ENCODE measurements around the gene TTI1.

The TTI1 gene

DNA sequence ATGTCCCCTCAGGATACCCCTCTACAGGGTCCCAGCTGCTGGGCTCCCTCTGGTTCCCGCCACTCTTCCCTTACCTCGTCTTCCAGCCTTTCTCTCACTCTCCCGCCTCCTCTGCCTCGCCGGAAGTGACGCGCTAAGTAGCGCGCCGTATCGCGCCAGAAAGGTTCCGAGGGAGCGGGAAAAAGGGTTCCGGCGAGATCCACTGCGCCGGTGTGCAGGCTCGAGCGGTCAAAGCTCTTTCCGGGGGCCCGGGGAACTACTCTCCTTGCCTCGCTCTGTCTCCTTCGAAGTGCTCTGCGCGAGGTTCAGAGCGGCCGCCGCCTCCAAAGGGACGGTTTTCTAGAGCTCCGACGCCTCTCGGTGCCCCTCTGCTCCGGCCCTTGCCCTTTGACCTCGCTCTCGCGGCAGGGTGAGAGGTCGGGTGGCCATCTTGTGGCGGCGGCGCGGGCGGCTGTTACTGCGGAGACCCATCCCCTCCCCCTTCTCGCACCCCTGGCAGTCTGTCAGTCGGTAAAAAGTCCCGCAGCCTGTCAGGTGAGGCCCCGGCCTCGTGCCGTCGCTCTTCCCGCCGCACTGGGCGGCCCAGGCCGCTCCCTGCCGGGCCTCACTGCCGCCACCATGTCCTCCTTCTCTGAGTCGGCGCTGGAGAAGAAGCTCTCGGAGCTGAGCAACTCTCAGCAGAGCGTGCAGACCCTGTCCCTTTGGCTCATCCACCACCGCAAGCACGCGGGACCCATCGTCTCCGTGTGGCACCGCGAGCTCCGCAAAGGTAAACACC lies at the start of gene TTI1, which contains the start of gene RPRD1B:
Gene TTI1, minus strand, starts transcription at position 127 of the 778 bp plus-strand sequence. CDS start 19,640 bp downstream, outside the sequence.
Gene RPRD1B, plus strand, starts transcription at position 417 of the 778 bp plus-strand sequence. Its CDS starts 202 bp downstream, at position 619.
- no peaks in the 10 kb centered on the region for H3K9me2 ChIP-seq (ENCODE audit: low read depth, low read length)
- peaks cover 54% of the 10 kb centered on the region for H3K36me3 ChIP-seq (ENCODE audit: insufficient read depth, low read length)
- H3K9ac ChIP-seq (ENCODE audit: low read length): peak within 1 kb of the TSS; percentile 91
- peaks cover 64% of the 10 kb centered on the region for H3K4me1 ChIP-seq (ENCODE audit: insufficient read depth, low read length, severe bottlenecking)
- H3K4me3 ChIP-seq (ENCODE audit: low read depth, low read length, poor library complexity, severe bottlenecking): peak within 1 kb of the TSS; percentile 94
- H3K9me3 ChIP-seq (ENCODE audit: low read length): peaks cover 6% of the 10 kb centered on the region
- peaks cover 89% of the 10 kb centered on the region for H3K79me2 ChIP-seq (ENCODE audit: insufficient read depth, low read length)
- H3F3A ChIP-seq (ENCODE audit: insufficient read depth, low read length): no peaks in the 10 kb centered on the region
- TF ChIP-seq, protein P1, sequence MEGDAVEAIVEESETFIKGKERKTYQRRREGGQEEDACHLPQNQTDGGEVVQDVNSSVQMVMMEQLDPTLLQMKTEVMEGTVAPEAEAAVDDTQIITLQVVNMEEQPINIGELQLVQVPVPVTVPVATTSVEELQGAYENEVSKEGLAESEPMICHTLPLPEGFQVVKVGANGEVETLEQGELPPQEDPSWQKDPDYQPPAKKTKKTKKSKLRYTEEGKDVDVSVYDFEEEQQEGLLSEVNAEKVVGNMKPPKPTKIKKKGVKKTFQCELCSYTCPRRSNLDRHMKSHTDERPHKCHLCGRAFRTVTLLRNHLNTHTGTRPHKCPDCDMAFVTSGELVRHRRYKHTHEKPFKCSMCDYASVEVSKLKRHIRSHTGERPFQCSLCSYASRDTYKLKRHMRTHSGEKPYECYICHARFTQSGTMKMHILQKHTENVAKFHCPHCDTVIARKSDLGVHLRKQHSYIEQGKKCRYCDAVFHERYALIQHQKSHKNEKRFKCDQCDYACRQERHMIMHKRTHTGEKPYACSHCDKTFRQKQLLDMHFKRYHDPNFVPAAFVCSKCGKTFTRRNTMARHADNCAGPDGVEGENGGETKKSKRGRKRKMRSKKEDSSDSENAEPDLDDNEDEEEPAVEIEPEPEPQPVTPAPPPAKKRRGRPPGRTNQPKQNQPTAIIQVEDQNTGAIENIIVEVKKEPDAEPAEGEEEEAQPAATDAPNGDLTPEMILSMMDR (IDR thresholded peaks at IDR 0.05; ENCODE audit: low read length): no peak
- no peak for TF ChIP-seq EZH2 (IDR thresholded peaks at IDR 0.05; ENCODE audit: borderline replicate concordance, low read length)
- H2AFZ ChIP-seq (ENCODE audit: low read length): peak within 1 kb of the TSS; percentile 28; the same call in 1 of the 2 replicates
- no peaks in the 10 kb centered on the region for H4K20me1 ChIP-seq (ENCODE audit: insufficient read depth, low read length)
- peak within 1 kb of the TSS; percentile 95 for H3K4me2 ChIP-seq (ENCODE audit: low read length)
- peak within 1 kb of the TSS; percentile 83 for H3K27ac ChIP-seq (ENCODE audit: low read depth, low read length, poor library complexity, severe bottlenecking)
- no peaks in the 10 kb centered on the region for H3K27me3 ChIP-seq (ENCODE audit: insufficient read depth, low read length)

- Histone ChIP-seq H3K4me2 (ENCODE audit: low read length) (no peak overlapping the region), H3K27me3 (ENCODE audit: insufficient read depth, low read length) (no peaks in the 10 kb centered on the region), H3K4me3 (ENCODE audit: low read depth, low read length, poor library complexity, severe bottlenecking) (no peak overlapping the region), H3F3A (ENCODE audit: insufficient read depth, low read length) (no peaks in the 10 kb centered on the region), H3K79me2 (ENCODE audit: insufficient read depth, low read length) (peaks cover 10% of the 10 kb centered on the region), H2AFZ (ENCODE audit: low read length) (no peak overlapping the region), H3K4me1 (ENCODE audit: insufficient read depth, low read length, severe bottlenecking) (no peaks in the 10 kb centered on the region), H3K27ac (ENCODE audit: low read depth, low read length, poor library complexity, severe bottlenecking) (no peak overlapping the region), H3K36me3 (ENCODE audit: insufficient read depth, low read length) (peaks cover 97% of the 10 kb centered on the region), H3K9ac (ENCODE audit: low read length) (no peak overlapping the region), H3K9me3 (ENCODE audit: low read length) (0 out of 2 replicates have a peak, but pooled peaks cover 2% of the 10 kb centered on the region), H3K9me2 (ENCODE audit: low read depth, low read length) (no peaks in the 10 kb centered on the region), H4K20me1 (ENCODE audit: insufficient read depth, low read length) (no peaks in the 10 kb centered on the region)
- TF ChIP-seq, protein P1 (IDR thresholded peaks at IDR 0.05; ENCODE audit: low read length): no peak
- no peak for TF ChIP-seq EZH2 (IDR thresholded peaks at IDR 0.05; ENCODE audit: borderline replicate concordance, low read length)
Observed at GRCh38 chr20:38082894-38083293, 49.6 kb upstream of the TTI1 start.

- Histone ChIP-seq H3K9ac (ENCODE audit: low read length) (no peak overlapping the region), H3K9me2 (ENCODE audit: low read depth, low read length) (no peaks in the 10 kb centered on the region), H3F3A (ENCODE audit: insufficient read depth, low read length) (no peaks in the 10 kb centered on the region), H3K27ac (ENCODE audit: low read depth, low read length, poor library complexity, severe bottlenecking) (no peak overlapping the region), H3K79me2 (ENCODE audit: insufficient read depth, low read length) (peaks cover 10% of the 10 kb centered on the region), H4K20me1 (ENCODE audit: insufficient read depth, low read length) (no peaks in the 10 kb centered on the region), H3K36me3 (ENCODE audit: insufficient read depth, low read length) (peaks cover 97% of the 10 kb centered on the region), H3K4me1 (ENCODE audit: insufficient read depth, low read length, severe bottlenecking) (no peaks in the 10 kb centered on the region), H3K9me3 (ENCODE audit: low read length) (0 out of 2 replicates have a peak, but pooled peaks cover 2% of the 10 kb centered on the region), H3K4me3 (ENCODE audit: low read depth, low read length, poor library complexity, severe bottlenecking) (no peak overlapping the region), H3K4me2 (ENCODE audit: low read length) (no peak overlapping the region), H2AFZ (ENCODE audit: low read length) (no peak overlapping the region), H3K27me3 (ENCODE audit: insufficient read depth, low read length) (no peaks in the 10 kb centered on the region)
- TF ChIP-seq, protein P1 (IDR thresholded peaks at IDR 0.05; ENCODE audit: low read length): no peak
- TF ChIP-seq EZH2 (IDR thresholded peaks at IDR 0.05; ENCODE audit: borderline replicate concordance, low read length): no peak
Observed at GRCh38 chr20:38081575-38081974, 48.3 kb upstream of the TTI1 start.
